K562 (cell line): ENCODE results near the gene NOX1.

ENCODE experiments used
- ETV5 ChIP-seq: sonication (generic); formaldehyde crosslinking; IDR thresholded peaks from 2 replicates; pipeline ENCODE4 v1.4.0; 2020; ENCODE audit warnings: low read depth, mild to moderate bottlenecking, missing genetic modification reagents
- POLR2A ChIP-seq: fragments of 450-650 bp; conservative IDR thresholded peaks from 2 replicates; pipeline ENCODE4 v1.6.1; 2016
- YY1 ChIP-seq, 3 experiments: IDR thresholded peaks; 2 replicates each; pipeline ENCODE4 v1.6.1; 2011; ENCODE audit warnings: low read length in 2 of 3, mild to moderate bottlenecking in 2 of 3, moderate library complexity in 2 of 3, borderline replicate concordance in 1 of 3, control low read depth in 1 of 3, low read depth in 1 of 3; ENCODE audit not compliant: insufficient read depth in 3 of 3, insufficient replicate concordance in 2 of 3, control insufficient read depth in 1 of 3, insufficient read length in 1 of 3; ENCODE audit errors: extremely low read depth in 1 of 3
- TF ChIP-seq, protein P1 (sequence below): fragments of 200-600 bp; sonication (generic); IDR thresholded peaks from one replicate; pipeline ENCODE4 v1.6.1; 2012; ENCODE audit warnings: mild to moderate bottlenecking, low read depth, low read length, inconsistent platforms

DNA sequence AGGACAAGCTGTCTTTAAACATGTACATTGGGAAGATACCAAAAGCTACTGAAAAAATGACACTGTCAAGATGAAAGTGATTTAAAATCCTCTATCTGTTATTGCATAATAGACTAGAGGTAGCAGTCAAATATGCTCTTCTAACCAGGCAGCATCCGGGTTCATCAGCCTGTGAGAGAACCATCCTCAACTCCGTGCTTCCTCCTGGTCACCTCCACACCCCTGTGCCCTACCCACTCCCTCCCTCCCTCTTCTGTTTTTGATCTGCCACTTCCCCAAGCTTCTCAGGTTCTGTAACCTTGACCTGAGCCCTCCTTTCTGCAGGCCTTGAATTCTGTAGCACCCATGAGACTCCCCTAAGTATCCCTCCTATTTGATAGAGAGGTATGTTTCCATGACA is 5.9 kb downstream of the NOX1 start:
- TF ChIP-seq POLR2A, result no peak
- TF ChIP-seq ETV5 (CRISPR knock-in tag), result no peak
- TF ChIP-seq, protein P1, sequence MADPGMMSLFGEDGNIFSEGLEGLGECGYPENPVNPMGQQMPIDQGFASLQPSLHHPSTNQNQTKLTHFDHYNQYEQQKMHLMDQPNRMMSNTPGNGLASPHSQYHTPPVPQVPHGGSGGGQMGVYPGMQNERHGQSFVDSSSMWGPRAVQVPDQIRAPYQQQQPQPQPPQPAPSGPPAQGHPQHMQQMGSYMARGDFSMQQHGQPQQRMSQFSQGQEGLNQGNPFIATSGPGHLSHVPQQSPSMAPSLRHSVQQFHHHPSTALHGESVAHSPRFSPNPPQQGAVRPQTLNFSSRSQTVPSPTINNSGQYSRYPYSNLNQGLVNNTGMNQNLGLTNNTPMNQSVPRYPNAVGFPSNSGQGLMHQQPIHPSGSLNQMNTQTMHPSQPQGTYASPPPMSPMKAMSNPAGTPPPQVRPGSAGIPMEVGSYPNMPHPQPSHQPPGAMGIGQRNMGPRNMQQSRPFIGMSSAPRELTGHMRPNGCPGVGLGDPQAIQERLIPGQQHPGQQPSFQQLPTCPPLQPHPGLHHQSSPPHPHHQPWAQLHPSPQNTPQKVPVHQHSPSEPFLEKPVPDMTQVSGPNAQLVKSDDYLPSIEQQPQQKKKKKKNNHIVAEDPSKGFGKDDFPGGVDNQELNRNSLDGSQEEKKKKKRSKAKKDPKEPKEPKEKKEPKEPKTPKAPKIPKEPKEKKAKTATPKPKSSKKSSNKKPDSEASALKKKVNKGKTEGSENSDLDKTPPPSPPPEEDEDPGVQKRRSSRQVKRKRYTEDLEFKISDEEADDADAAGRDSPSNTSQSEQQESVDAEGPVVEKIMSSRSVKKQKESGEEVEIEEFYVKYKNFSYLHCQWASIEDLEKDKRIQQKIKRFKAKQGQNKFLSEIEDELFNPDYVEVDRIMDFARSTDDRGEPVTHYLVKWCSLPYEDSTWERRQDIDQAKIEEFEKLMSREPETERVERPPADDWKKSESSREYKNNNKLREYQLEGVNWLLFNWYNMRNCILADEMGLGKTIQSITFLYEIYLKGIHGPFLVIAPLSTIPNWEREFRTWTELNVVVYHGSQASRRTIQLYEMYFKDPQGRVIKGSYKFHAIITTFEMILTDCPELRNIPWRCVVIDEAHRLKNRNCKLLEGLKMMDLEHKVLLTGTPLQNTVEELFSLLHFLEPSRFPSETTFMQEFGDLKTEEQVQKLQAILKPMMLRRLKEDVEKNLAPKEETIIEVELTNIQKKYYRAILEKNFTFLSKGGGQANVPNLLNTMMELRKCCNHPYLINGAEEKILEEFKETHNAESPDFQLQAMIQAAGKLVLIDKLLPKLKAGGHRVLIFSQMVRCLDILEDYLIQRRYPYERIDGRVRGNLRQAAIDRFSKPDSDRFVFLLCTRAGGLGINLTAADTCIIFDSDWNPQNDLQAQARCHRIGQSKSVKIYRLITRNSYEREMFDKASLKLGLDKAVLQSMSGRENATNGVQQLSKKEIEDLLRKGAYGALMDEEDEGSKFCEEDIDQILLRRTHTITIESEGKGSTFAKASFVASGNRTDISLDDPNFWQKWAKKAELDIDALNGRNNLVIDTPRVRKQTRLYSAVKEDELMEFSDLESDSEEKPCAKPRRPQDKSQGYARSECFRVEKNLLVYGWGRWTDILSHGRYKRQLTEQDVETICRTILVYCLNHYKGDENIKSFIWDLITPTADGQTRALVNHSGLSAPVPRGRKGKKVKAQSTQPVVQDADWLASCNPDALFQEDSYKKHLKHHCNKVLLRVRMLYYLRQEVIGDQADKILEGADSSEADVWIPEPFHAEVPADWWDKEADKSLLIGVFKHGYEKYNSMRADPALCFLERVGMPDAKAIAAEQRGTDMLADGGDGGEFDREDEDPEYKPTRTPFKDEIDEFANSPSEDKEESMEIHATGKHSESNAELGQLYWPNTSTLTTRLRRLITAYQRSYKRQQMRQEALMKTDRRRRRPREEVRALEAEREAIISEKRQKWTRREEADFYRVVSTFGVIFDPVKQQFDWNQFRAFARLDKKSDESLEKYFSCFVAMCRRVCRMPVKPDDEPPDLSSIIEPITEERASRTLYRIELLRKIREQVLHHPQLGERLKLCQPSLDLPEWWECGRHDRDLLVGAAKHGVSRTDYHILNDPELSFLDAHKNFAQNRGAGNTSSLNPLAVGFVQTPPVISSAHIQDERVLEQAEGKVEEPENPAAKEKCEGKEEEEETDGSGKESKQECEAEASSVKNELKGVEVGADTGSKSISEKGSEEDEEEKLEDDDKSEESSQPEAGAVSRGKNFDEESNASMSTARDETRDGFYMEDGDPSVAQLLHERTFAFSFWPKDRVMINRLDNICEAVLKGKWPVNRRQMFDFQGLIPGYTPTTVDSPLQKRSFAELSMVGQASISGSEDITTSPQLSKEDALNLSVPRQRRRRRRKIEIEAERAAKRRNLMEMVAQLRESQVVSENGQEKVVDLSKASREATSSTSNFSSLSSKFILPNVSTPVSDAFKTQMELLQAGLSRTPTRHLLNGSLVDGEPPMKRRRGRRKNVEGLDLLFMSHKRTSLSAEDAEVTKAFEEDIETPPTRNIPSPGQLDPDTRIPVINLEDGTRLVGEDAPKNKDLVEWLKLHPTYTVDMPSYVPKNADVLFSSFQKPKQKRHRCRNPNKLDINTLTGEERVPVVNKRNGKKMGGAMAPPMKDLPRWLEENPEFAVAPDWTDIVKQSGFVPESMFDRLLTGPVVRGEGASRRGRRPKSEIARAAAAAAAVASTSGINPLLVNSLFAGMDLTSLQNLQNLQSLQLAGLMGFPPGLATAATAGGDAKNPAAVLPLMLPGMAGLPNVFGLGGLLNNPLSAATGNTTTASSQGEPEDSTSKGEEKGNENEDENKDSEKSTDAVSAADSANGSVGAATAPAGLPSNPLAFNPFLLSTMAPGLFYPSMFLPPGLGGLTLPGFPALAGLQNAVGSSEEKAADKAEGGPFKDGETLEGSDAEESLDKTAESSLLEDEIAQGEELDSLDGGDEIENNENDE, result no peak
- TF ChIP-seq YY1 (IDR thresholded peaks at IDR 0.05; ENCODE audit: borderline replicate concordance in 1 of 3, control insufficient read depth in 1 of 3, extremely low read depth in 1 of 3, insufficient read depth in 3 of 3, insufficient read length in 1 of 3, insufficient replicate concordance in 2 of 3, low read depth in 1 of 3, low read length in 2 of 3), result no peak
